ENCODE data around the gene NECTIN3. TPM values are rescaled to one million over a fixed set of nuclear protein-coding genes. Genes with fewer than 3 reads are reported as not detected.

The NECTIN3 gene
- total RNA-seq, 2 donors from 2014 or later: 8.8 to 16.6 TPM

- TF ChIP-seq CTCF (IDR thresholded peaks at IDR 0.05): no peak
- H3K27me3 ChIP-seq: no peaks in the 10 kb centered on the region
- no peak overlapping the region for H3K27ac ChIP-seq
- no peak for DNase-seq (ENCODE audit: low spot score)
- H3K36me3 ChIP-seq: no peaks in the 10 kb centered on the region
- peaks cover 0 to 24% of the 10 kb centered on the region in 2 donors for H3K4me1 ChIP-seq
- peak overlapping the region in 1 of 2 donors; percentile 94 for H3K4me3 ChIP-seq
- no peaks in the 10 kb centered on the region for H3K9me3 ChIP-seq
These were observed 1.6 kb downstream of the NECTIN3 start for GRCh38 chr3:111073218-111073617.

GRCh38 chr3:111076732-111077131, 5.1 kb downstream of the NECTIN3 start:
- H3K4me3 ChIP-seq: no peak overlapping the region
- H3K9me3 ChIP-seq: no peaks in the 10 kb centered on the region
- H3K27ac ChIP-seq: no peak overlapping the region
- peaks cover 0 to 17% of the 10 kb centered on the region in 2 donors for H3K4me1 ChIP-seq
- no peaks in the 10 kb centered on the region for H3K27me3 ChIP-seq
- TF ChIP-seq CTCF (IDR thresholded peaks at IDR 0.05): no peak
- H3K36me3 ChIP-seq: no peaks in the 10 kb centered on the region
- no peak for DNase-seq (ENCODE audit: low spot score)

- H3K27ac ChIP-seq: no peak overlapping the region
- H3K9me3 ChIP-seq: no peaks in the 10 kb centered on the region
- DNase-seq (ENCODE audit: low spot score): no peak
- H3K4me1 ChIP-seq: peaks cover 0 to 17% of the 10 kb centered on the region in 2 donors
- no peak for TF ChIP-seq CTCF (IDR thresholded peaks at IDR 0.05)
- no peaks in the 10 kb centered on the region for H3K36me3 ChIP-seq
- no peak overlapping the region for H3K4me3 ChIP-seq
- H3K27me3 ChIP-seq: no peaks in the 10 kb centered on the region
These were observed 5.8 kb downstream of the NECTIN3 start for GRCh38 chr3:111077369-111077768.

GRCh38 chr3:111080413-111080812, 8.8 kb downstream of the NECTIN3 start:
- H3K36me3 ChIP-seq: no peaks in the 10 kb centered on the region

GRCh38 chr3:111081008-111081545, 9.5 kb downstream of the NECTIN3 start:
- Histone ChIP-seq H3K27me3 (no peaks in the 10 kb centered on the region), H3K9me3 (no peaks in the 10 kb centered on the region), H3K4me3 (no peak overlapping the region), H3K4me1 (no peaks in the 10 kb centered on the region), H3K36me3 (no peaks in the 10 kb centered on the region), H3K27ac (no peak overlapping the region)
- TF ChIP-seq CTCF (IDR thresholded peaks at IDR 0.05): no peak
- DNase-seq (ENCODE audit: low spot score): no peak

More at GRCh38 chr3:111080413-111080812, 8.8 kb downstream of the NECTIN3 start:
- no peak overlapping the region for H3K4me3 ChIP-seq
- H3K27me3 ChIP-seq: no peaks in the 10 kb centered on the region
- TF ChIP-seq CTCF (IDR thresholded peaks at IDR 0.05): peak; percentile 26 to 69
- H3K4me1 ChIP-seq: no peaks in the 10 kb centered on the region
- H3K27ac ChIP-seq: no peak overlapping the region
- H3K9me3 ChIP-seq: no peaks in the 10 kb centered on the region
- DNase-seq (ENCODE audit: low spot score): no peak

GRCh38 chr3:111084911-111085310, 13.3 kb downstream of the NECTIN3 start:
- H3K4me1 ChIP-seq: no peaks in the 10 kb centered on the region
- TF ChIP-seq CTCF (IDR thresholded peaks at IDR 0.05): no peak
- H3K4me3 ChIP-seq: no peak overlapping the region
- no peaks in the 10 kb centered on the region for H3K9me3 ChIP-seq
- no peak overlapping the region for H3K27ac ChIP-seq
- no peaks in the 10 kb centered on the region for H3K27me3 ChIP-seq
- no peak for DNase-seq (ENCODE audit: low spot score)
- no peaks in the 10 kb centered on the region for H3K36me3 ChIP-seq

Measured in right atrium auricular region (tissue), 2 donors.